ENCODE measurements around the gene CELF4.

CELF4 gene

GRCh38 chr18:37260367-37261093, 305.1 kb downstream of the CELF4 start:
- H3K4me1 Mint-ChIP-seq (ENCODE audit: low read depth), result no peaks in the 10 kb centered on the region
- no peak overlapping the region for H3K4me3 Mint-ChIP-seq
- peaks cover 13% of the 10 kb centered on the region for H3K27me3 Mint-ChIP-seq (ENCODE audit: low read depth)
- H3K9me3 Mint-ChIP-seq, result no peaks in the 10 kb centered on the region
- DNase-seq (ENCODE audit: low spot score), result no peak
- H3K36me3 Mint-ChIP-seq (ENCODE audit: low read depth), result no peaks in the 10 kb centered on the region
- H3K27ac Mint-ChIP-seq, result no peak overlapping the region

GRCh38 chr18:37259711-37260110, 305.9 kb downstream of the CELF4 start:
- no peak overlapping the region for H3K4me3 Mint-ChIP-seq
- no peak for DNase-seq (ENCODE audit: low spot score)
- no peaks in the 10 kb centered on the region for H3K4me1 Mint-ChIP-seq (ENCODE audit: low read depth)
- H3K27ac Mint-ChIP-seq, result no peak overlapping the region
- H3K36me3 Mint-ChIP-seq (ENCODE audit: low read depth), result no peaks in the 10 kb centered on the region
- H3K9me3 Mint-ChIP-seq, result no peaks in the 10 kb centered on the region
- H3K27me3 Mint-ChIP-seq (ENCODE audit: low read depth), result peaks cover 21% of the 10 kb centered on the region

GRCh38 chr18:37258819-37259218, 306.8 kb downstream of the CELF4 start:
- H3K4me3 Mint-ChIP-seq, result no peak overlapping the region
- no peak for DNase-seq (ENCODE audit: low spot score)
- H3K4me1 Mint-ChIP-seq (ENCODE audit: low read depth), result no peaks in the 10 kb centered on the region
- peaks cover 24% of the 10 kb centered on the region for H3K27me3 Mint-ChIP-seq (ENCODE audit: low read depth)
- no peaks in the 10 kb centered on the region for H3K9me3 Mint-ChIP-seq
- no peak overlapping the region for H3K27ac Mint-ChIP-seq
- H3K36me3 Mint-ChIP-seq (ENCODE audit: low read depth), result no peaks in the 10 kb centered on the region

- Mint-ChIP-seq H3K4me3 (no peak overlapping the region), H3K27me3 (ENCODE audit: low read depth) (peaks cover 24% of the 10 kb centered on the region), H3K9me3 (no peaks in the 10 kb centered on the region), H3K36me3 (ENCODE audit: low read depth) (no peaks in the 10 kb centered on the region), H3K4me1 (ENCODE audit: low read depth) (no peaks in the 10 kb centered on the region), H3K27ac (no peak overlapping the region)
- no peak for DNase-seq (ENCODE audit: low spot score)
Measured at GRCh38 chr18:37258131-37258530, 307.5 kb downstream of the CELF4 start.

- DNase-seq (ENCODE audit: low spot score), result no peak
- H3K27me3 Mint-ChIP-seq (ENCODE audit: low read depth), result peaks cover 42% of the 10 kb centered on the region
- H3K9me3 Mint-ChIP-seq, result no peaks in the 10 kb centered on the region
- no peaks in the 10 kb centered on the region for H3K36me3 Mint-ChIP-seq (ENCODE audit: low read depth)
- H3K27ac Mint-ChIP-seq, result no peak overlapping the region
- peak overlapping the region; percentile 40 for H3K4me3 Mint-ChIP-seq
- no peaks in the 10 kb centered on the region for H3K4me1 Mint-ChIP-seq (ENCODE audit: low read depth)
Measured at GRCh38 chr18:37254973-37255372, 310.6 kb downstream of the CELF4 start.

GRCh38 chr18:37254236-37254754, 311.3 kb downstream of the CELF4 start:
- Mint-ChIP-seq H3K4me3 (peak overlapping the region; percentile 40), H3K27ac (no peak overlapping the region), H3K9me3 (no peaks in the 10 kb centered on the region), H3K4me1 (ENCODE audit: low read depth) (no peaks in the 10 kb centered on the region), H3K27me3 (ENCODE audit: low read depth) (peaks cover 42% of the 10 kb centered on the region), H3K36me3 (ENCODE audit: low read depth) (no peaks in the 10 kb centered on the region)
- DNase-seq (ENCODE audit: low spot score), result no peak

- H3K36me3 Mint-ChIP-seq (ENCODE audit: low read depth), result no peaks in the 10 kb centered on the region
- no peak for DNase-seq (ENCODE audit: low spot score)
- H3K9me3 Mint-ChIP-seq, result no peaks in the 10 kb centered on the region
- peaks cover 42% of the 10 kb centered on the region for H3K27me3 Mint-ChIP-seq (ENCODE audit: low read depth)
- no peak overlapping the region for H3K4me3 Mint-ChIP-seq
- no peak overlapping the region for H3K27ac Mint-ChIP-seq
- no peaks in the 10 kb centered on the region for H3K4me1 Mint-ChIP-seq (ENCODE audit: low read depth)
Measured at GRCh38 chr18:37253394-37254235, 312.0 kb downstream of the CELF4 start.

- H3K27ac Mint-ChIP-seq, result no peak overlapping the region
- no peaks in the 10 kb centered on the region for H3K4me1 Mint-ChIP-seq (ENCODE audit: low read depth)
- DNase-seq (ENCODE audit: low spot score), result no peak
- H3K36me3 Mint-ChIP-seq (ENCODE audit: low read depth), result no peaks in the 10 kb centered on the region
- no peaks in the 10 kb centered on the region for H3K9me3 Mint-ChIP-seq
- no peak overlapping the region for H3K4me3 Mint-ChIP-seq
- peaks cover 39% of the 10 kb centered on the region for H3K27me3 Mint-ChIP-seq (ENCODE audit: low read depth)
Measured at GRCh38 chr18:37252854-37253393, 312.7 kb downstream of the CELF4 start.

- no peaks in the 10 kb centered on the region for H3K9me3 Mint-ChIP-seq
- DNase-seq (ENCODE audit: low spot score), result no peak
- no peak overlapping the region for H3K27ac Mint-ChIP-seq
- no peaks in the 10 kb centered on the region for H3K4me1 Mint-ChIP-seq (ENCODE audit: low read depth)
- peaks cover 36% of the 10 kb centered on the region for H3K27me3 Mint-ChIP-seq (ENCODE audit: low read depth)
- H3K4me3 Mint-ChIP-seq, result no peak overlapping the region
- no peaks in the 10 kb centered on the region for H3K36me3 Mint-ChIP-seq (ENCODE audit: low read depth)
Measured at GRCh38 chr18:37252342-37252741, 313.3 kb downstream of the CELF4 start.

GRCh38 chr18:37251679-37252078, 313.9 kb downstream of the CELF4 start:
- no peak for DNase-seq (ENCODE audit: low spot score)
- no peak overlapping the region for H3K4me3 Mint-ChIP-seq
- H3K9me3 Mint-ChIP-seq, result no peaks in the 10 kb centered on the region
- no peaks in the 10 kb centered on the region for H3K4me1 Mint-ChIP-seq (ENCODE audit: low read depth)
- H3K36me3 Mint-ChIP-seq (ENCODE audit: low read depth), result no peaks in the 10 kb centered on the region
- H3K27ac Mint-ChIP-seq, result no peak overlapping the region
- H3K27me3 Mint-ChIP-seq (ENCODE audit: low read depth), result peaks cover 36% of the 10 kb centered on the region

GRCh38 chr18:37249895-37250618, 315.5 kb downstream of the CELF4 start:
- no peaks in the 10 kb centered on the region for H3K9me3 Mint-ChIP-seq
- H3K4me3 Mint-ChIP-seq, result no peak overlapping the region
- H3K27me3 Mint-ChIP-seq (ENCODE audit: low read depth), result peaks cover 32% of the 10 kb centered on the region
- no peak overlapping the region for H3K27ac Mint-ChIP-seq
- H3K4me1 Mint-ChIP-seq (ENCODE audit: low read depth), result no peaks in the 10 kb centered on the region
- DNase-seq (ENCODE audit: low spot score), result no peak
- no peaks in the 10 kb centered on the region for H3K36me3 Mint-ChIP-seq (ENCODE audit: low read depth)

GRCh38 chr18:37249171-37249886, 316.3 kb downstream of the CELF4 start:
- Mint-ChIP-seq H3K4me1 (ENCODE audit: low read depth) (no peaks in the 10 kb centered on the region), H3K4me3 (no peak overlapping the region), H3K27ac (no peak overlapping the region), H3K27me3 (ENCODE audit: low read depth) (peaks cover 30% of the 10 kb centered on the region), H3K9me3 (no peaks in the 10 kb centered on the region), H3K36me3 (ENCODE audit: low read depth) (no peaks in the 10 kb centered on the region)
- DNase-seq (ENCODE audit: low spot score), result no peak

GRCh38 chr18:37248281-37248680, 317.3 kb downstream of the CELF4 start:
- H3K4me1 Mint-ChIP-seq (ENCODE audit: low read depth), result no peaks in the 10 kb centered on the region
- H3K4me3 Mint-ChIP-seq, result no peak overlapping the region
- peaks cover 37% of the 10 kb centered on the region for H3K27me3 Mint-ChIP-seq (ENCODE audit: low read depth)
- DNase-seq (ENCODE audit: low spot score), result no peak
- H3K36me3 Mint-ChIP-seq (ENCODE audit: low read depth), result no peaks in the 10 kb centered on the region
- H3K27ac Mint-ChIP-seq, result no peak overlapping the region
- no peaks in the 10 kb centered on the region for H3K9me3 Mint-ChIP-seq
